ENCODE measurements around the gene SPATA31E1.
A peak's percentile ranks its signal among the peaks of the same experiment; 100 is the strongest.
"Not testable (repeated sequence)": the region's sequence is repeated elsewhere in the genome, so short reads cannot be mapped to it uniquely, and the experiment has no call there.

The SPATA31E1 gene

DNA sequence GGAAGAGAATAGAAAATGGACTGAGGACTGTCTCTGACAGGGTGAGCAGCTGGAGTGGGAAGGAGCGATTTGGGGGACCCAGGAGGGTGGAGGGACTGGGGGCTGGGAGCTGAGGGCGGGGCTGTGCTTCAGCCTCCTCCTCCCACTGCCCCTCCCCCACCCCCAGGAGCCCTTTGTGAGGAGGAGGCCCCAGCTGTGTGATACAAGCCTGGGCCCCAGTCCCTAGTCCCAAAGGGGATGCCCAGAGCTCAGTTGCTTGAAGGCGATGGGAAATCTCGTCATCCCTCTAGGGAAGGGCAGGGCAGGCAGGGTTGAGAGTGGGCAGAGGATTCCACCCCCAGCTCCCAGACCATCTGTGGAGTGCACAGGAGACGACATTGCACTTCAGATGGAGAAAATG lies at the start of gene SPATA31E1:
Gene SPATA31E1, plus strand, starts transcription at position 251 of the 400 bp plus-strand sequence. Its CDS starts 15 bp downstream, at position 266.
- DNase-seq (ENCODE audit: low spot score), result no peak

DNA sequence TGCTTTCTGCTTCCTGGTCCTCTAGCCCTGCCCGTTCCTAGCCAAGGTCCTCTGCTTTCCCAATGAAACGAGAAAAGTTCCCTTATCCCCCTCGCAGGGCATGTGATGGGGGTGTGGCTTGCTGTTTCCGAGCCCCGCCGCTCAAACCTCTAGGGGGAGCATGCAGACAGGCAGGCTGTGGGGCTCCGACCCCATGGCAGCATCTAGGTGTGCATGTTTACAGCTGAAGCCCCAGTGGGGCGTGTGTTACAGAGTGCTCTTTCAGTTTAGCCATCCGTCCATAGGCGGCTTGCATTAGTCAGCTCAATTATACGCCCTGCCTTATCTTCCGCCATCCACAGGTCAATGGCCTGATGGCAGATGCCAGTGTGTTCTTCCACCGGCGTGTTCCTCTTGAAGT lies 48.3 kb upstream of the SPATA31E1 start:
- DNase-seq (ENCODE audit: low spot score), result no peak

DNA sequence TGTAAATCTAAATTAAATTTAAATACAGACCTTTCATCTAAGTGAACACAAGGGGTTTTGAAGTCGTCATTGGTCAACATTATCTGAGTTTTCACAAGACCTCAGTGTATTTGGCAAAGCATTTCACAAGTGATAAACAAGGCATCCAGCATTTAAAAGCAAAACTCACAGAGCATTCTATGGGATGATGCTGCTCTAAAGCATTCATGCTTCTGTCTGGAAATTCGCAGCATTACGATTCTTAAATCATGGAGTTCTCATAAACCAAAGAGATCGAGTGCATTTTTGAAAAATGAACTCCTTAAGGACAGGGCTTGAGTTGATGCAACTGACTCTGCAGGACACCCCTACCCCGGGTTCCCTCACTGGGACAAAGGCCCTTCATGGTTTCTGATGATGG lies 46.1 kb upstream of the SPATA31E1 start:
- no peak for DNase-seq (ENCODE audit: low spot score)

DNA sequence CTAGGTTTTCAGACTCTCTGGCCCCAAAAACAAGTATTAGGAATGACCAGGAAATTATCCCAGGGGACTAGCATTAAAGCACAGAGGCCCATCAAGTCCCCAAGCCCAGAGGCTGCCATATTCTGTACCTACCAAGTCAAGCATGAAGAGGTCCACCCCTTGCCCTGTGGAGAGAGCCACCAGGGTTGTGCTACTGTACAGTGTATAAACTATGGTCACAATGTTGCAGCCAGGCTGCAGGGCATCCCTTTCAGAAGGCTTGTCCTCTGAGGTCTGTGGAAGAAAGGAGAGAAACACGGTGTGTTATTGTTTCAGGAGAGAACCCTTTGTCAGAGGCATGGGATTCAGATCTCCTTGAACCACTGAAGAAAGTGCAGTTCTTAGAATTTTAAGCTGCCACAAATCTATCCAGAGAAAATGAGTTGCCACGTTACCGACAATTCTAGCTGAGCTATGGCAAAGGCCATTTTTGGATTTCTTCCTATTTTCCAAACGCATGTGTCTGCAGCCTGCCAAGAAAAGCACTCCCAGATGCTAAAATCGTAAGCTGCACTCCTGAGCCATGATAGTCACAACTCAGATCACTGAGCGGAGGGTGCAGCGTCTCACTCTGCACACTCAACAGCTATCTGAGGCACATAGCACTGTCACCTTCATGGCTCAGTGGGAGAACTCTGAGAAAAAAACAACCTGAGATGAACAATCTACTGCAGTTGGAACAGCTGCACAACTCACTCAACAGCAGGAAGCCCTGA lies 45.5 kb upstream of the SPATA31E1 start:
- DNase-seq (ENCODE audit: low spot score), result peak; percentile 34

DNA sequence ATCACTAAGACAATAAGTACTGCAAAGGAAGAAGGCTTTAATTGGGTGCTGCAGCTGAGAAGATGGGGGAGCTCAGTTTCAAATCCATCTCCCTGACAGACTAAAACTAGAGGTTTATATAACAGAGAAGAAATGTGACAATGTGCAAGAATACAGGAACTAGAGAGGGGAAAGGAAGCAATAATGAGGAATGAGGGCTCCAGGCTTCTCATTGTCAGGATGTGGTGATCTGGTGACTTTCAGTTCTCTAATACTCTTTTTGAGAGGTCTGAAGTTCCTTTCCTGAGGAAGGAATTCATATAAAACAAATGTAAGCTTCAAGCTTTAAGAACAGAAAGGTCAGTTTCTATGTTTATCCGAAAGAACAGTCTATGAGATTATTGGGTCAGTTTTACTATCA lies 42.5 kb upstream of the SPATA31E1 start:
- no peak for DNase-seq (ENCODE audit: low spot score)

DNA sequence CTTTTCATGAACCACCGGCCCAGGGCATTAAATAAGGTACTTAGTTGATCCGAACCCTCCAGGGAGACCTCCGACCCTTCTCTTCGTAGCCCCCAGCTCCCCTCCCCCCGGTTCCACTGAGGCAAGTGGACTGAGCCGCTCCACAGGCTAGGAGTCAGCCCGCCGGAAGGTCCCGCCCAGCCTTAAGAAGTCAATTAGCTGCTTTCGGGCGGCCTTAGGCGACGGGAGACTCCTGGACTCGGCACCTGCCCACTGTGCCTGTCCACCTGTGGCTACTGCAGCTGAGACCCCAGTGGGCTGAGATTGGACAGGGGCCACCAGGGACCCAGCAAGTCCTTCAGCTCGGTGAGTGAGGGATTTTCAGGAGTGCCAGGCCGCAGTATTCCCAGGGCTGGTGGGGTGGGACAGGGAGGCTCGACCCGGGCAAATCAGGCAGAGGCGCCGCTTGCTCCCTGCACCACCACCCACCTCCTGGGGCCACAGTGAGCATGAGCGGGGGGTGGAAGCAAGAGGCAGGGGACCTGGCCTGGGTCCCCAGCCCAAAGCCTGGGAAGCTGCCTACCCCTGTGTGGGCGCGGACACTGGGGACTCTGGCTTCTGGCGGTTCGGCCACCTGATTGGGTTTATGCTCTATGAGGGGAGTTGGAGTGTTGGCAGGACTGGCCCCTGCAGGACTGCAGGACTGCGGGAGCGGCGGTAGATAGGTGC lies 39.6 kb upstream of the SPATA31E1 start:
- DNase-seq (ENCODE audit: low spot score), result no peak

DNA sequence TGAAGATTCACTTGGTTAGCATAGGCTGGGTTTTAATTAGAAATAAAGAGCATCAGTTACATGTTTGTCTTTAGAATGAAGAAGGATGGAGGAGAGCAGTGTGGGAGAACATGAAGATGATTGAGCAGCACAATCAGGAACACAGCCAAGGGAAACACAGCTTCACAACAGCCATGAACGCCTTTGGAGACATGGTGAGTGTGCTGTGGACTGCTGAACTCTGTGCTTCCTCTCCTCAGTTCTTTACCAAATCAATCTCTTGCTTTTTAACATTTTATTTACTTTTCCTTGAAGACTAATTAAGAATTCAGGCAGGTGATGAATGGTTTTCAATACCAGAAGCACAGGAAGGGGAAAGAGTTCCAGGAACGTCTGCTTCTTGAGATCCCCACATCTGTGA lies 38.2 kb upstream of the SPATA31E1 start:
- DNase-seq (ENCODE audit: low spot score), result no peak

DNA sequence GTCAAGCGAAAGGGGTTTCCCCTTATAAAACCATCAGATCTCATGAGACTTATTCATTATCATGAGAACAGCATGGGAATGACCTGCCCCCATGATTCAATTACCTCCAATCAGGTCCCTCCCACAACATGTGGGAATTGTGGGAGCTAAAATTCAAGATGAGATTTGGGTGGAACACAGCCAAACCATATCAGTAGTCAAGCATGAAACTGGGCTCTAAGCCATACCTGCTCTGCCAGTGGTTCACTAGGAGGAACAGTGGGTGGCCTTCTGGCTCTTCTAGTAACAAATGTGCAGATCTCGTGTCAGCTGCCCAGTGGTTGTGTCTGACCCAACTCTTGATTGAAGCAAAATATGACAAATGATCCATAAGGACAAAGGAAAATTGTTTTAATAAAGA lies 34.9 kb upstream of the SPATA31E1 start:
- not testable (repeated sequence) for DNase-seq (ENCODE audit: low spot score)

DNA sequence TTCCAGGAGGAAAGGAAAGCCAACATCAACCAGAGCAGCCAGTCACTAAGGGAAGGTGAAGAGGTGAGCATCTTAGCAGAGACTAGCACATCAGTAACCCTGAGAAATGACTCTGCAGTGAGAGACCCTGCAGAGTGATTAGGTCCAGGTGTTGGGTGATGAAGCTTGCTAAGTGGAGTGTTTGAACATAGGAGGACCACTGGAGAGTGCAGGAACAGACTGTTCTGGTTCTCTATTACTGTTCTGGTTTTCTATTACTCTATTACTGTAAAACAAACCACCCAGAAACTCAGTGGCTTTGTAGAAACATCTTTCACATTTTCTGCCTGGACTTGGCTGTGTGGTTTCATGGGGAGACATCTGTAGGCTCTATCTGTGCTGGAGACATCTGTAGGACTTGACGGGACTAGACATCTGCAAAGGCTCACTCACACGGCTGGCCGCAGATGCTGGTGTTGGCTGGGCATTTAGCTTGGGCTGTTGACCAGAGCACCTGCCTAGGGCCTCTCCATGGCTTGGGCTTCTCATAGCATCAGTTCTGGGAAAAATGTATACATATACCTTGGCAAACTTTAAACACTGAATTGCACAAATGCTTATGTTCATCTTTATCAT lies 33.4 kb upstream of the SPATA31E1 start:
- DNase-seq (ENCODE audit: low spot score), result no peak

DNA sequence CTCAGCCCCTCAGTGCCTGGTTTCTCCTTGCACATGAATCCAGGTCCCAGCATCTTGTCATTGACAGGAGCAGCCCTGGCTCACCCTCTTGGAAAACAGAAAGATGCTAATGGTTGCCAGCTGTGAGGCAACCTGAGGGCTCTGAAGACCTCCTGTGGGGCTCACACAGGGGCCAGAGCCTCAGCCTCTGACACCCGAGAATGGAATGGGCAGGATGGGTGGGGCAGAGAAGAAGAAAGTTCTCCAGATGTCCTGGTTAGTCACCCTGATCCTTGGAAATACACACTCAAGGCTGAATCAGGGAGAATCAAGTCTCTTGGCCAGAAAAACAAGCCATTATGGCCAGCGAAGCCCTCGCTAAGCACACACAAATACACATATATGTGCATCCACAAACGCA lies 32.3 kb upstream of the SPATA31E1 start:
- no peak for DNase-seq (ENCODE audit: low spot score)

DNA sequence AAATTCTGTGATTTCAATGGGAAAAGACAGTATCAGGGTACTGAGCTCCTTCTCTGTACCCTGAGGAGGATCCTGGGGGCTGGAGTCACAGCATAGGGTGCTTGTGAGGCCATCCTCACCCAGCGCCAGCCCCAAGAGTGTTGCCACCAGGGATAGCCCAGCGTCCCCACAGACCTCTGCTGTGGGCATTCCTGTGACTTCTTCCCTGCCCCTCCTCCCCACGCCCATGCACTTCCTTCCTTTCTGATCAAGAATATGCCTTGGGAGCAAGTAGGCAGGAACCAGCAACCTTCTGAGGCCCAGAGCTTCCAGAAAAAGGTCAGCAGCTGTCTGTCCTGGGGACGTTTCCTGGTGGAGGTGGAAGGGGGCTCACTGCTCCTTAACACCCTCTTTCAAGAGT lies 31.5 kb upstream of the SPATA31E1 start:
- not testable (repeated sequence) for DNase-seq (ENCODE audit: low spot score)

DNA sequence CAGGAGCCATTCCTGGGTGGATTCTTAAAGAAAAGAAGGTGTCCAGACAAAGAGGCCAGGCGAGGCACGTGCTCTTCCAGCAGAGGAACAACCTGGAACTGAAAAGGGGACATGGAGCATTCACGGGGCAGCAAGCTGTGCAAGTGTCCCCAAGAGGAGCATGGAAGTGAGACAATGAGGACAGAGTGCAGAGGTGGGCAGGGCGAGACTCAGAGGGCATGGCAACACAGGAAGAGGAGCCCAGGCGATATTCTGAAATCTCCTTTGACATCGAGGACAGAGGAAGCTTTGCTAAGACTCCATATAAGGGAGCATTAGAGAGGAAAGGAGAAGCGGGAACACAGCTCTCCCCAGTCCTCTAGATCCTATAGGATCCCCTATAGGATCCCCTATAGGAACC lies 29.4 kb upstream of the SPATA31E1 start:
- no peak for DNase-seq (ENCODE audit: low spot score)

DNA sequence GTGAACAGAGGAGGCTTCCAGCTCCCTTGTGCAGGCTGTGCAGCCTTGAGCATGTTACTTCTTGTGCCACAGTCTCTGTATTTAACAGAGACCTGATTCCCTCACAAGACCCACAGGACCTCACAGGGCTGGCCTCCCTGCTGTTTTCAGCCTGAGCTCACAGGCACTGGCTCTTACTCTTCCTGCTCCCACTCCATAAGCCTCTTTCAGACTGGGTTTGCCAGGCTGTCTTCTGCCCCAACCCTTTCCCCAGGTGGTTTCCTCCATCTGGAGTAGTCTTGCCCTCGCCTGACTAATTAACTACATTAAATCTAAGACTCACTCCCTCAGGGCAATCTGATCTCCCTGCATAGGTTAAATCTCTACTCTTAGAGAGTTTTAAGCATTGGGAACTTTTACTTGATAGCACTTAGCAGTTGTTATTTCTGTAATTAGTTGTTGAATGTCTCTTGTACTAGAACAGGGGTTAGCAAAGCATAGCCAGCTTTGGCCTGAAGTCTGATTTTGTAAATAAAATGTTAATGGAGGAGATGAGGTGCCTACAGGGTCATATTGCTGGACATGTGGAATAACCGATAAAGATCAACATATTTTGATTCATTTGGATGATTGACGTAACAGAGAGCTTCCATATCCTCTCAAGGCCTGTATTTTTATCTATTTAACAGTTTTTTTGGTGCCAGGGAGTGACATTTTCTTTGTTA lies 28.6 kb upstream of the SPATA31E1 start:
- DNase-seq (ENCODE audit: low spot score), result no peak

DNA sequence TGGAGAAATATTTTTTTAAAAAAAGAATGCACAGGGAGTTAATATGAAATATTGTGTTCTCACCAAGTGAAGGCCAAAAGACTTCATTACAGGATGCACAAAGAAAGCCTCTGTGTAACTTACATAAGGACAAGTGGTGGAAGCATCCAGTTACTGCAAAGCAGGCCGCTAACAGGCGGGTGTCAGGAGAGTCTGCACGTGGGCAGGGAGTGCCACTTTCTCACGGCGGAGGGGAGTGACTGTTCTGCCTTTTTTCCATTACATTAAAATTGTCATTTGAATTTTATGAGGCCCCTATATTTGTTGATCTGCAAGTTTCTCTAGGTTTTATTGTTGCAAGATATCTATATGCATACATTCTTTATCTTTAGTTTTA lies 28.1 kb upstream of the SPATA31E1 start:
- no peak for DNase-seq (ENCODE audit: low spot score)

DNA sequence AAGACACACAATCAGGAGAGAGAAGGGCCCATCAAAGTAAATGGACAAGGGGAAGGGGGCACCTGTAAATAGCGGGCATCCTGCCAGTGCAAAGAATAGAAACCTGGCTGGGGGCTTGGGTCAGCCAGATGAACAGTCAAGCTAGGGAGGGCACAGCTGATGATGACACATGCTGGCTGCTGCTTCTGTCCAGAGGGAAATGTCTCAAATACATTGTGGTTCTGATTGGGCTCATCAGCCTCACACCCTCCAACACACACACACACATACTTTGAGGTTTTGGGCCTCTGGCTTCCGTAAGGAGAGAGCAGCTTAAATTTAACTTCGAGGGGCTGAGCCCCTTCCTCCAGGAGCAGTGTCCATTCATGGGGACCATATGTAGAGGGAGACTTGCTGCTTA lies 27.6 kb upstream of the SPATA31E1 start:
- DNase-seq (ENCODE audit: low spot score), result no peak

DNA sequence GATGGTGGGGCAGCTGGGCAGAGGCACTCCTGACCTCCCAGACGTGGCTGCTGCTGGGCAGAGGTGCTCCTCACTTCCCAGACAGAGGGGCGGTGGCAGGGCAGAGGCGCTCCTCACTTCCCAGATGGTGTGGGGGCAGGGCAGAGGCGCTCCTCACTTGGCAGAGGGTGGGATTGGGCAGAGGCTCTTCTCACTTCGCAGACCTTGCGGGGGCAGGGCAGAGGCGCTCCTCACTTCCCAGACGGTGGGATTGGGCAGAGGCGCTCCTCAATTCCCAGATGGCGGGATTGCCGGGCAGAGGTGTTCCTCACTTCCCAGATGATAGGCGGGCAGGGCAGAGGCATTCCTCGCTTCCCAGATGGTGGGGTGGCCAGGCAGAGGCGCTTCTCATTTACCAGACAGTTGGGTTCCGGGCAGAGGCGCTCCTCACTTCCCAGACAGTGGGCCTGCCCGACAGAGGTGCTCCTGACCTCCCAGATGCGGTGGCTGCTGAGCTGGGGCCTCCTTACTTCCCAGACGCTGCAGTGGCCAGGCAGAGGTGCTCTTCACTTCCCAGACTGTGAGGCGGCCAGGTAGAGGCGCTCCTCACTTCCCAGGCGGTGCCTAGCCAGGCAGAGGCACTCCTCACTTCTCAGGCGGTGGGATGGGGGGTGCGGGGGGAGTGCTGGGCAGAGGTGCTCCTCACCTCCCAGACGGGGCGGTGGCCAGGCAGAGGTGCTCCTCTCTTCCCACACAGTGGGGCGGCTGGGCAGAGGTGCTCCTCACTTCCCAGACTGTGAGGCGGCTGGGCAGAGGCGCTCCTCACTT lies 25.3 kb upstream of the SPATA31E1 start:
- DNase-seq (ENCODE audit: low spot score), result no peak

DNA sequence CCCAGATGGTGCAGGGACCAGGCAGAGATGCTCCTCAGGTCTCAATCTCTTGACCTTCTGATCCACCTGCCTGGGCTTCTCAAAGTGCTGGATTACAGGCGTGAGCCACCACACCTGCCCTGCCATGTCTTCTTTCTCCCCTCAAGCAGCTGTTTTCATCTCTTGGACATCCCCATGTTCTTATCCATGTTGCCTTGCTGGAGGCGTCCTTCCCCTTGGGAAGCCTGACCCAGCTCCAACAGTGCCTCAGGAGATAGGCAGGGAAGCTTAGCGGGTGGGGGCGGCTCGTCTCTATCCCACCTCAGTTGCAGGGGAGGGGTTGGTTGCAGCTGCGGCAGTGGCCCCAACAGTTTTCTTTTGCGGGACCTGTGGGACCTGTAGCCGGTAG lies 24.7 kb upstream of the SPATA31E1 start:
- DNase-seq (ENCODE audit: low spot score), result no peak

DNA sequence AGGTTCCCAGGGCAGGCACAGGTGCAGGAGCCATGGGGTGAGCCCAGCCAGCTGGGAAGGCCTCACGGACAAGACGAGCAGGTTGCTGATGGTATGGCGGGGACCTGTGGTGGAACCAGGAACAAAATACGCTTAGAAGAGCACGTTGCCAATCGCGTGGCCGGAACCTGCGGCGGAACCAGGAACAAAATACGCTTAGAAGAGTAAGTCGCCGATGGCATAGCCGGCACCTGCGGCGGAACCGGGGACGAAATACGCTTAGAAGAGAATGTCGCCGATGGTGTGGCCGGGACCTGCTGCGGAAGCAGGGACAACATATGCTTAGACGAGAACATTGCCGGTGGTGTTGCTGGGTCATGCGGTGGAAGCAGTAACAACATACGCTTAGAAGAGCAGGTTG lies 23.5 kb upstream of the SPATA31E1 start:
- DNase-seq (ENCODE audit: low spot score), result no peak

DNA sequence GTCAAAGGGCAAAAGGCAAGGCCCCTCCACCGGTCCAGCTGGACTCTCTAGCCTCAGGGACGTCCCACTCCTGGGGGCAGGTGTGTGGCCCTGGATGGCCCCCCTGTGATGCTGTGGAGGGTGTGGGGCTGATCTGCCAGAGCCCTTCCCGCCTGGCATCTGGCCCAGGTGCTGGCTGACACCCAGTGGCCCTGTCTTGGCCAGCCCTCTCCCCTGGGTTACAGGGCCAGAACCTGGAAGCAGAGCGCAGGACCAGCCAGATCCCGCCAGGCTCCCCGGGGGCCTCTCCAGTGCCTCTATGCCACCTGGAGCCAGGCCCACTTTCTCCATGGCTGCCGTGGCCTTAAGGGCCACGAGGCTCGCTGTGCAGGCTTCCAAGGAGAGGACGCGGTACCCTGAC lies 22.9 kb upstream of the SPATA31E1 start:
- DNase-seq (ENCODE audit: low spot score), result no peak

DNA sequence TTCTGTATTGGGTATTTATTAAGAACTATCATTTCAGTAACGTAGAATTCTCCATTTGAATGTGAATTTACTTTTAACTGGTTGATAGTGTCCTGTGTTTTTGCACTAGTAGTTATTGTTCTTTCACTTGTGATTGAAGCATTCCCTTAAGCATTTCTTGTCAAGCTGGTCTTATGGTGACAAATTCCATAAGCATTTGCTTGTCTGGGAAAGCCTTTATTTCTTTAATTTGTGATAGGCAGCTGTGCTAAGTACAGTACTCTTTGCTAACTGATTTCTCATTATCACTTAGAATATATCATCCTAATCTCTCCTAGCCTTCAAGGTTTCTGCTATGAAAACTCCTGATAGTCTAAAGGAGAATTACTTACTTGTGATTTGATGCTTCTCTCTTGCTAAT lies 21.3 kb upstream of the SPATA31E1 start:
- DNase-seq (ENCODE audit: low spot score), result no peak

DNA sequence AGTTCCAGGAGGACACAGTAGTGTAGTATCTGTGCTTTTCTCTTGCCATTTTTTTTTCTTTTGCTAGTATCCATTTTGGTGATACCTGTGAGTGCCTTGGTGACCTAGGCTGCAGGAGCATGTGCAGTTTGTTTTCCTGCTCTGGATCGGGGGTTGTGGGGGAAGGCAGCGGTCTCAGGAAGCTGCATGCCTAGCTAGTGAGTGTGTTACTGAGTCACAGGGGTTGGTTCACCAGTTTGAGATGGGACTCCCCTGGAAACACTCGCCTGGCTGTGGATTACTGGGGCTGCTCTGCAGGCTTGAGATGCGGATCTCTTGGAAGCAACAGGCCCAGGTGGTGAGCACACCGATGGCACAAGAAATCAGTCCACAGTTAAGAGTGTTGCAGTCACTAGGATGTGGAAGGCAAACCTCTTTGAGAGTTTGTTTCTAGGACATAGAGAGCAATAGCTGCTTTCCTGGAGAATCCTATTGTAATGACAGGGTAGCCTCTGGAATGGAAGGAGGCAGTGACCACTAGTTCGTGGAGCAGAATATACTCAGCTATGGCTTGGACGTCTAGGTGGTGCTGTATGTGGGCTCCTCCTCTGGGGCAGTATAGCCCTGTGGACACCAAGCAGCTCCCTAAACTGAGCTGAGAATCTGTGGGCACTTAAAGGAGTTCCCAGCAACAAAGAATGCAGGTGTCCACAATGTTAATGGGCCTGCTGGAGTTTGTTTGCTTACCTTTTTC lies 20.0 kb upstream of the SPATA31E1 start:
- DNase-seq (ENCODE audit: low spot score), result no peak

Data from Ammon's horn (tissue), 1 donor.